Loucy (cell line): ENCODE measurements around the gene USP25.

Source experiments
- CTCF ChIP-seq: fragments of 200-600 bp; sonication (generic); conservative IDR thresholded peaks from 2 replicates; pipeline ENCODE4 v1.5.1; 2014; ENCODE audit warnings: mild to moderate bottlenecking, antibody characterized with exemption, low read length
- EZH2phosphoT487 ChIP-seq: fragments of 200-600 bp; IDR thresholded peaks from 2 replicates; pipeline ENCODE4 v1.6.1; 2018; ENCODE audit warnings: antibody characterized with exemption, mild to moderate bottlenecking, moderate library complexity, borderline replicate concordance

GRCh38 chr21:15775291-15775690, 45.5 kb downstream of the USP25 start:
- no peak for TF ChIP-seq CTCF
- TF ChIP-seq EZH2phosphoT487, result no peak
